IPS-18c (cell line): Measurements from ENCODE around the gene NXN.

Experiments used
- H3K4me3 ChIP-seq: 2 replicates; pipeline ENCODE4 v1.7.0; 2013; ENCODE audit warnings: low read depth, mild to moderate bottlenecking, low read length, moderate library complexity; ENCODE audit not compliant: insufficient read depth
- H3K9me3 ChIP-seq: one replicate; pipeline ENCODE4 v1.6.1; 2013; ENCODE audit warnings: mild to moderate bottlenecking, low read length, moderate library complexity; ENCODE audit not compliant: control insufficient read depth, insufficient read depth

NXN gene

GRCh38 chr17:1009229-1010085 is 29.9 kb upstream of the NXN start:
- Histone ChIP-seq H3K4me3 (no peak overlapping the region), H3K9me3 (no peaks in the 10 kb centered on the region)

GRCh38 chr17:1008008-1008761 is 28.6 kb upstream of the NXN start:
- no peak overlapping the region for H3K4me3 ChIP-seq

GRCh38 chr17:1007310-1008007 is 27.9 kb upstream of the NXN start:
- H3K4me3 ChIP-seq, result no peak overlapping the region

More at GRCh38 chr17:1008008-1008761, 28.6 kb upstream of the NXN start:
- no peaks in the 10 kb centered on the region for H3K9me3 ChIP-seq

GRCh38 chr17:1006054-1006453 is 26.5 kb upstream of the NXN start:
- no peak overlapping the region for H3K4me3 ChIP-seq
- no peaks in the 10 kb centered on the region for H3K9me3 ChIP-seq

More at GRCh38 chr17:1007310-1008007, 27.9 kb upstream of the NXN start:
- no peaks in the 10 kb centered on the region for H3K9me3 ChIP-seq

- Histone ChIP-seq H3K4me3 (no peak overlapping the region), H3K9me3 (no peaks in the 10 kb centered on the region)
Measured at GRCh38 chr17:1005361-1005946, 25.9 kb upstream of the NXN start.

GRCh38 chr17:1004769-1005295 is 25.3 kb upstream of the NXN start:
- H3K4me3 ChIP-seq, result no peak overlapping the region
- H3K9me3 ChIP-seq, result no peaks in the 10 kb centered on the region

GRCh38 chr17:1003972-1004768 is 24.6 kb upstream of the NXN start:
- H3K4me3 ChIP-seq, result no peak overlapping the region

GRCh38 chr17:1003633-1003971 is 24.0 kb upstream of the NXN start:
- no peak overlapping the region for H3K4me3 ChIP-seq
- no peaks in the 10 kb centered on the region for H3K9me3 ChIP-seq

More at GRCh38 chr17:1003972-1004768, 24.6 kb upstream of the NXN start:
- H3K9me3 ChIP-seq, result no peaks in the 10 kb centered on the region

- Histone ChIP-seq H3K4me3 (no peak overlapping the region), H3K9me3 (no peaks in the 10 kb centered on the region)
Measured at GRCh38 chr17:1002771-1003555, 23.4 kb upstream of the NXN start.

GRCh38 chr17:1002412-1002753 is 22.8 kb upstream of the NXN start:
- no peak overlapping the region for H3K4me3 ChIP-seq
- H3K9me3 ChIP-seq, result no peaks in the 10 kb centered on the region

- H3K4me3 ChIP-seq, result no peak overlapping the region
Measured at GRCh38 chr17:1001640-1002411, 22.2 kb upstream of the NXN start.

GRCh38 chr17:1000597-1001461 is 21.3 kb upstream of the NXN start:
- H3K9me3 ChIP-seq, result no peaks in the 10 kb centered on the region
- no peak overlapping the region for H3K4me3 ChIP-seq

More at GRCh38 chr17:1001640-1002411, 22.2 kb upstream of the NXN start:
- H3K9me3 ChIP-seq, result no peaks in the 10 kb centered on the region

GRCh38 chr17:998111-998510 is 18.5 kb upstream of the NXN start:
- H3K9me3 ChIP-seq, result no peaks in the 10 kb centered on the region
- H3K4me3 ChIP-seq, result peak overlapping the region; percentile 84; the same call in 1 of the 2 replicates

- no peaks in the 10 kb centered on the region for H3K9me3 ChIP-seq
- H3K4me3 ChIP-seq, result peak within 1 kb of the TSS; percentile 84
Measured at GRCh38 chr17:996554-997344, 17.2 kb upstream of the NXN start, which contains the start of gene TIMM22. Gene TIMM22 (plus strand): TSS chr17:997129. CDS start chr17:997143, 14 bp downstream.
